IMR-90 (cell line): ENCODE measurements around the gene GRAMD2B. TPM values are rescaled to one million over a fixed set of nuclear protein-coding genes. Genes with fewer than 3 reads are reported as not detected.

Experiments used
- ATAC-seq: fragments of 200-7000 bp; cut with Tn5 transposase; 2 replicates; pipeline ENCODE4 v1.9.1; 2020; ENCODE audit warnings: low read depth, mild to moderate bottlenecking, moderate library complexity
- BruUV-seq: library from RNA; stranded (reverse); fragments of 400-500 nt; replicated peaks from 2 replicates; lab custom pipeline; 2021; lab: Mats Ljungman, UMichigan
- CTCF ChIA-PET: fragments of 300-600 bp; formaldehyde crosslinking; extraction: SDS; loops from one replicate; lab custom pipeline; 2021; ENCODE audit warnings: antibody characterized with exemption; lab: Yijun Ruan, JAX
- POLR2A ChIA-PET: fragments of 300-600 bp; sonication (Branson Sonifier 250); formaldehyde crosslinking; loops from one replicate; lab custom pipeline; 2022; ENCODE audit warnings: antibody characterized with exemption; ENCODE audit not compliant: unreplicated experiment; lab: Charles Lee
- DNase-seq: peaks from one replicate; pipeline ENCODE4 v3.0.0; 2013
- H2AFZ ChIP-seq: replicated peaks from 2 replicates; pipeline ENCODE3; 2013; ENCODE audit warnings: low read length, mild to moderate bottlenecking; ENCODE audit not compliant: poor library complexity
- H2AK5ac ChIP-seq: 2 replicates; pipeline ENCODE4 v1.6.1; 2013; ENCODE audit warnings: low read depth, low read length, inconsistent platforms
- H2AK9ac ChIP-seq: replicated peaks from 2 replicates; pipeline ENCODE3; 2013; ENCODE audit warnings: mild to moderate bottlenecking, low read depth, low read length, moderate library complexity; ENCODE audit not compliant: poor library complexity
- H2BK120ac ChIP-seq: 2 replicates; pipeline ENCODE4 v1.6.1; 2013; ENCODE audit warnings: low read depth, low read length, inconsistent platforms
- H2BK15ac ChIP-seq: 3 replicates; pipeline ENCODE4 v1.6.1; 2013; ENCODE audit warnings: low read depth, low read length, inconsistent platforms
- H2BK20ac ChIP-seq: 2 replicates; pipeline ENCODE4 v1.6.1; 2013; ENCODE audit warnings: low read depth, mild to moderate bottlenecking, inconsistent platforms, low read length, moderate library complexity
- H2BK5ac ChIP-seq: 2 replicates; pipeline ENCODE4 v1.6.1; 2013; ENCODE audit warnings: mild to moderate bottlenecking, low read depth, low read length, inconsistent platforms; ENCODE audit not compliant: poor library complexity, severe bottlenecking
- H3K14ac ChIP-seq: replicated peaks from 2 replicates; pipeline ENCODE4 v1.6.1; 2013; ENCODE audit warnings: low read depth, low read length, inconsistent platforms
- H3K18ac ChIP-seq: 2 replicates; pipeline ENCODE4 v1.6.1; 2013; ENCODE audit warnings: low read depth, low read length, control low read depth
- H3K23ac ChIP-seq: 2 replicates; pipeline ENCODE4 v1.6.1; 2013; ENCODE audit warnings: low read depth, low read length, inconsistent platforms
- H3K27ac ChIP-seq: 2 replicates; pipeline ENCODE4 v1.5.1; 2013; ENCODE audit warnings: mild to moderate bottlenecking, control low read depth, low read length; ENCODE audit not compliant: insufficient read depth
- H3K27me3 ChIP-seq: 2 replicates; pipeline ENCODE4 v1.6.1; 2013; ENCODE audit warnings: low read length; ENCODE audit not compliant: control insufficient read depth, insufficient read depth
- H3K36me3 ChIP-seq: 2 replicates; pipeline ENCODE4 v1.6.1; 2013; ENCODE audit warnings: low read length, mixed read lengths; ENCODE audit not compliant: control insufficient read depth, insufficient read depth
- H3K4ac ChIP-seq: 2 replicates; pipeline ENCODE4 v1.6.1; 2013; ENCODE audit warnings: low read depth, low read length, inconsistent platforms
- H3K4me1 ChIP-seq: 2 replicates; pipeline ENCODE4 v1.6.1; 2013; ENCODE audit warnings: low read length, mixed read lengths; ENCODE audit not compliant: control insufficient read depth, insufficient read depth
- H3K4me2 ChIP-seq: 2 replicates; pipeline ENCODE4 v1.6.1; 2013; ENCODE audit warnings: low read depth, mild to moderate bottlenecking, control low read depth, low read length, moderate library complexity
- H3K4me3 ChIP-seq: 2 replicates; pipeline ENCODE4 v1.5.1; 2013; ENCODE audit warnings: low read depth, mild to moderate bottlenecking, control low read depth, low read length, moderate library complexity; ENCODE audit not compliant: insufficient read depth
- H3K56ac ChIP-seq: 2 replicates; pipeline ENCODE4 v1.6.1; 2013; ENCODE audit warnings: low read length, inconsistent platforms; ENCODE audit not compliant: insufficient read depth; ENCODE audit errors: extremely low read depth
- H3K79me1 ChIP-seq, 2 experiments: 2 replicates each; pipeline ENCODE4 v1.6.1; 2013; ENCODE audit warnings: low read length in 2 of 2, inconsistent platforms in 1 of 2, low read depth in 1 of 2
- H3K9ac ChIP-seq: 2 replicates; pipeline ENCODE4 v1.6.1; 2013; ENCODE audit warnings: low read depth, low read length, control low read depth
- H3K9me1 ChIP-seq: 2 replicates; pipeline ENCODE4 v1.6.1; 2013; ENCODE audit warnings: low read length, inconsistent platforms; ENCODE audit not compliant: insufficient read depth
- H3K9me3 ChIP-seq: 2 replicates; pipeline ENCODE4 v1.6.1; 2013; ENCODE audit warnings: low read length; ENCODE audit not compliant: control insufficient read depth, insufficient read depth
- H4K20me1 ChIP-seq: 2 replicates; pipeline ENCODE4 v1.6.1; 2013; ENCODE audit warnings: low read length, inconsistent platforms; ENCODE audit not compliant: insufficient read depth
- H4K5ac ChIP-seq: 2 replicates; pipeline ENCODE4 v1.6.1; 2013; ENCODE audit warnings: mild to moderate bottlenecking, low read depth, low read length, control low read depth
- H4K8ac ChIP-seq, 2 experiments: 2 replicates each; pipeline ENCODE4 v1.6.1; 2013; ENCODE audit warnings: low read depth in 2 of 2, low read length in 2 of 2, control low read depth in 1 of 2, inconsistent platforms in 1 of 2
- H4K91ac ChIP-seq: 2 replicates; pipeline ENCODE4 v1.6.1; 2013; ENCODE audit warnings: low read depth, low read length, inconsistent platforms; ENCODE audit not compliant: insufficient read depth
- CHD1 ChIP-seq: IDR thresholded peaks from 2 replicates; pipeline ENCODE4 v1.6.1; 2012; ENCODE audit warnings: low read depth, low read length, improper control_type of control experiment
- ELK1 ChIP-seq: fragments of 150-350 bp; IDR thresholded peaks from 2 replicates; pipeline ENCODE4 v1.6.1; 2016; ENCODE audit warnings: low read depth, mild to moderate bottlenecking, low read length, moderate library complexity, borderline replicate concordance
- FOS ChIP-seq: fragments of 150-350 bp; IDR thresholded peaks from 2 replicates; pipeline ENCODE4 v1.6.1; 2016; ENCODE audit warnings: low read depth, low read length
- MAFK ChIP-seq: IDR thresholded peaks from 2 replicates; pipeline ENCODE4 v1.6.1; 2012; ENCODE audit warnings: low read depth, low read length, improper control_type of control experiment
- dilution Hi-C: fragments of 300-500 bp; cut with HindIII; formaldehyde crosslinking; loops from one replicate; pipeline ENCODE4 v1.14.3; 2018; ENCODE audit warnings: low sequenced_read_pairs; ENCODE audit not compliant: unreplicated experiment
- in situ Hi-C: fragments of 300-500 bp; cut with MboI; formaldehyde crosslinking; loops from 3 replicates; pipeline ENCODE4 v1.14.3; 2019; ENCODE audit warnings: low sequenced_read_pairs, inconsistent platforms, mixed read lengths
- intact Hi-C: fragments of 100-400 bp; cut with micrococcal nuclease; formaldehyde crosslinking; loops from 2 replicates; pipeline ENCODE4 v1.10.0; 2022
- polyA plus RNA-seq, 3 experiments: library from polyadenylated mRNA; depleted of rRNA; stranded (reverse); fragments of >200 nt; gene quantifications; 2 replicates each; pipeline ENCODE4 v1.2.3, GENCODE V29; 2012; ENCODE audit warnings: low replicate concordance in 1 of 3
- total RNA-seq: library from RNA; depleted of rRNA; stranded (reverse); fragments of >200 nt; gene quantifications from 2 replicates; pipeline ENCODE4 v1.2.3, GENCODE V29; 2012

The GRAMD2B gene
- total and polyA plus RNA-seq, 2 of the 4 experiments (the other 2 are of a cell fraction), result 13.9 to 20.3 TPM

GRCh38 chr5:126508962-126509279, 85.7 kb downstream of the GRAMD2B start:
- in situ Hi-C loops, result no loop called here
- Histone ChIP-seq H3K9ac (no peak overlapping the region), H3K4ac (no peak overlapping the region), H2BK20ac (no peak overlapping the region), H2BK15ac (no peak overlapping the region), H3K36me3 (no peaks in the 10 kb centered on the region), H3K9me1 (no peaks in the 10 kb centered on the region), H3K4me2 (no peak overlapping the region), H4K8ac (peak overlapping the region; percentile 34 to 82; a peak in 2 of 4 replicates), H3K23ac (no peak overlapping the region), H4K91ac (no peak overlapping the region), H3K56ac (no peak overlapping the region), H4K20me1 (no peaks in the 10 kb centered on the region), H2AK9ac (no peak overlapping the region), H2AFZ (no peak overlapping the region), H2AK5ac (no peak overlapping the region), H3K4me3 (no peak overlapping the region), H3K9me3 (no peaks in the 10 kb centered on the region), H2BK5ac (no peak overlapping the region), H3K27ac (no peak overlapping the region), H3K79me1 (no peaks in the 10 kb centered on the region), H2BK120ac (no peak overlapping the region), H3K4me1 (peaks cover 7% of the 10 kb centered on the region; the same call in 1 of the 2 replicates), H3K18ac (no peak overlapping the region), H3K14ac (no peak overlapping the region), H4K5ac (no peak overlapping the region; the same call in 1 of the 2 replicates), H3K27me3 (no peaks in the 10 kb centered on the region)
- ChIA-PET POLR2A (no interaction called here), CTCF (interaction anchor here (1.2 kb wide), 1 partner anchor 8 kb away, joined by 3 read pairs; no protein-coding TSS in a partner anchor)
- DNase-seq, result no peak
- ATAC-seq, result no peak
- TF ChIP-seq CHD1, result no peak
- no peak for TF ChIP-seq ELK1
- no peak for TF ChIP-seq FOS
- TF ChIP-seq MAFK, result no peak
- intact Hi-C loops, result no loop called here
- dilution Hi-C loops, result no loop called here
- no TSS peak for BruUV-seq
